IMR-90 (cell line): Measurements from ENCODE around the gene NDUFA7.

Source experiments
- MAZ ChIP-seq: IDR thresholded peaks from 2 replicates; pipeline ENCODE4 v1.6.1; 2012; ENCODE audit warnings: low read depth, mild to moderate bottlenecking, low read length, improper control_type of control experiment, moderate library complexity, borderline replicate concordance
- POLR2A ChIP-seq: IDR thresholded peaks from 2 replicates; pipeline ENCODE4 v1.6.1; 2012; ENCODE audit warnings: mild to moderate bottlenecking, low read depth, low read length

DNA sequence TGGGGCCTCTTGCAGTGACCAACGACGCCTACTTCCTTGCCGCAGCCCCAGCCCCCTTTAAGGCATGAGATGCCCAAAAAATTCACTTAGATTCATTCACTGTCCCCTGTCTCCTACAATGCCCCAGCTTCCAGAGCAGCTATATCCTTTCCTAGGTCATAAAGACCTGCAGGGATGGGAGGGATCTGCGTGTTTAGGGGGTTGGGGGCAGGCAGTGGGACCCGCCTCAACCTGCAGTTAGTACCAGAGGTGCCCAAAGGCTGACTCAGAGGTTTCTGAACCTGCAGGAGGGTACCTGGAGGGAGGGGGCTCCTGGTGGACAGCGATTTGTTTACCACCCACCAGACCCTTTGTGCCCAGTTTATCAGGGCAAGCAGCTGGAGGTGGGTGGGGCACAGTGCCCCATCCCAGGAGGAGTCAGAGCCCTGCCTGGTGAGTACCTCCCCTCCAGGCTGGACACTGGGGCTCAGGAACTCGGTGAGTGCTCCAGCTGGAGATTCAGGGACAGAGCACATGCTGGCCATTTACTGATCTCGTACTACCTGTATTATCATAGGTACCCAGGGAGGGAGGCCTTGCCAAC lies 10.2 kb upstream of the NDUFA7 start:
- TF ChIP-seq MAZ (no peak), POLR2A (no peak)
